Glutamatergic neuron (in vitro differentiated cells): ENCODE results near the gene COL6A3. TPM values are rescaled to one million over a fixed set of nuclear protein-coding genes. Genes with fewer than 3 reads are reported as not detected.

ENCODE experiments used
- DNase-seq: peaks from one replicate; pipeline ENCODE4 v3.0.0; 2022
- H3K27ac Mint-ChIP-seq: one replicate; pipeline ENCODE4 v1.8.0; 2020; ENCODE audit warnings: mild to moderate bottlenecking, mixed read lengths, inconsistent platforms; ENCODE audit not compliant: unreplicated experiment
- H3K27me3 Mint-ChIP-seq: one replicate; pipeline ENCODE4 v1.8.0; 2020; ENCODE audit warnings: mild to moderate bottlenecking, moderate library complexity, mixed read lengths, inconsistent platforms; ENCODE audit not compliant: unreplicated experiment
- H3K36me3 Mint-ChIP-seq: one replicate; pipeline ENCODE4 v1.8.0; 2020; ENCODE audit warnings: mild to moderate bottlenecking, mixed read lengths, inconsistent platforms; ENCODE audit not compliant: unreplicated experiment
- H3K4me1 Mint-ChIP-seq: one replicate; pipeline ENCODE4 v1.8.0; 2020; ENCODE audit warnings: mild to moderate bottlenecking, low read depth, mixed read lengths, inconsistent platforms; ENCODE audit not compliant: unreplicated experiment
- H3K4me3 Mint-ChIP-seq: one replicate; pipeline ENCODE4 v1.8.0; 2020; ENCODE audit warnings: mild to moderate bottlenecking, mixed read lengths, inconsistent platforms; ENCODE audit not compliant: unreplicated experiment
- H3K9me3 Mint-ChIP-seq: one replicate; pipeline ENCODE4 v1.8.0; 2020; ENCODE audit warnings: mild to moderate bottlenecking, moderate library complexity, mixed read lengths, inconsistent platforms; ENCODE audit not compliant: unreplicated experiment
- CTCF ChIP-seq: fragments of 200-600 bp; sonication (generic); IDR thresholded peaks from one replicate; pipeline ENCODE4 v1.5.0; 2021; ENCODE audit not compliant: partially characterized antibody, unreplicated experiment
- total RNA-seq: library from RNA; stranded (reverse); fragmentation: NEBNext Ultra II Directional; extraction: Animal tissue kit (Norgen Biotek cat#: 25700); gene quantifications from one replicate; pipeline ENCODE4 v1.2.1, GENCODE V29; 2021; ENCODE audit not compliant: unreplicated experiment

COL6A3 gene
- total RNA-seq, 1 donor from 2014 or later, result 0.07 TPM

GRCh38 chr2:237319887-237320286 lies 94.1 kb downstream of the COL6A3 start:
- Mint-ChIP-seq H3K27me3 (peaks cover 6% of the 10 kb centered on the region), H3K27ac (no peak overlapping the region), H3K4me3 (no peak overlapping the region), H3K36me3 (no peaks in the 10 kb centered on the region), H3K4me1 (peaks cover 6% of the 10 kb centered on the region), H3K9me3 (peaks cover 2% of the 10 kb centered on the region)
- TF ChIP-seq CTCF, result no peak
- no peak for DNase-seq

- DNase-seq, result no peak
- Mint-ChIP-seq H3K27me3 (peaks cover 6% of the 10 kb centered on the region), H3K4me3 (no peak overlapping the region), H3K4me1 (peaks cover 7% of the 10 kb centered on the region), H3K27ac (no peak overlapping the region), H3K9me3 (peaks cover 2% of the 10 kb centered on the region), H3K36me3 (no peaks in the 10 kb centered on the region)
- no peak for TF ChIP-seq CTCF
These were observed 94.7 kb downstream of the COL6A3 start for GRCh38 chr2:237319086-237319820.

- peaks cover 7% of the 10 kb centered on the region for H3K4me1 Mint-ChIP-seq
- no peak overlapping the region for H3K27ac Mint-ChIP-seq
- H3K9me3 Mint-ChIP-seq, result peaks cover 2% of the 10 kb centered on the region
- H3K27me3 Mint-ChIP-seq, result peaks cover 4% of the 10 kb centered on the region
- no peaks in the 10 kb centered on the region for H3K36me3 Mint-ChIP-seq
- DNase-seq, result no peak
- H3K4me3 Mint-ChIP-seq, result no peak overlapping the region
- TF ChIP-seq CTCF, result no peak
These were observed 97.6 kb downstream of the COL6A3 start for GRCh38 chr2:237316339-237316738.

- Mint-ChIP-seq H3K27ac (peak overlapping the region; percentile 79), H3K27me3 (peaks cover 4% of the 10 kb centered on the region), H3K4me3 (no peak overlapping the region), H3K4me1 (peaks cover 7% of the 10 kb centered on the region), H3K36me3 (no peaks in the 10 kb centered on the region), H3K9me3 (peaks cover 2% of the 10 kb centered on the region)
- DNase-seq, result no peak
- TF ChIP-seq CTCF, result no peak
These were observed 98.1 kb downstream of the COL6A3 start for GRCh38 chr2:237315829-237316225.

- peak overlapping the region; percentile 79 for H3K27ac Mint-ChIP-seq
- no peak overlapping the region for H3K4me3 Mint-ChIP-seq
- peaks cover 4% of the 10 kb centered on the region for H3K27me3 Mint-ChIP-seq
- H3K9me3 Mint-ChIP-seq, result peaks cover 2% of the 10 kb centered on the region
- H3K4me1 Mint-ChIP-seq, result peaks cover 7% of the 10 kb centered on the region
- DNase-seq, result peak; percentile 34
- no peaks in the 10 kb centered on the region for H3K36me3 Mint-ChIP-seq
- no peak for TF ChIP-seq CTCF
These were observed 98.7 kb downstream of the COL6A3 start for GRCh38 chr2:237315170-237315828.
